GM04503 (cell line): ENCODE results near the gene BRS3.
"Not testable (repeated sequence)": the region's sequence is repeated elsewhere in the genome, so short reads cannot be mapped to it uniquely, and the experiment has no call there.

Experiments
- DNase-seq: peaks from one replicate; pipeline ENCODE4 v3.0.0-alpha.2; 2012; ENCODE audit warnings: low read depth

The BRS3 gene

DNA sequence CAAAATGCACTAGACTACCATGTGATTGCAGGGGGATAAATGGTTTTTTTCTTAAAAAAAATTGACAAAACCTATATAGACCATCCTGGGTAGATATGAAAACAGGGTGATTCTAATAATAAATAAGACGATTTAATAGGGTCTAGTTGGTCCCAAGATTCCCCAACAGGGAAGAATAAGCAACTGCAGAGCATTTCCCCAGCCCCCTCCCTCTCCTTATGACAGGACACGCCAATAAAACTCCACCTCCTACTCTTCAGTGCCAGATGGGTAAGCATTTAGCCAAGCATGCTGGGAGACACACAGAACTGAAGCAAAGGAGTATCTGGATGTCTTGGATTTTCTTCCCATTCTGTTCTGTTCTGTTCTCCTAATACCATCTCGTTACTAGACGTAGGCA is at the start of gene BRS3:
Gene BRS3, plus strand, starts transcription at position 301 of the 400 bp plus-strand sequence. CDS start 168 bp downstream, outside the sequence.
- DNase-seq, result no peak

- no peak for DNase-seq
Observed at GRCh38 chrX:136438192-136438591, 49.6 kb upstream of the BRS3 start.

- DNase-seq, result not testable (repeated sequence)
Observed at GRCh38 chrX:136445674-136446073, 42.1 kb upstream of the BRS3 start.

- no peak for DNase-seq
Observed at GRCh38 chrX:136446208-136446607, 41.5 kb upstream of the BRS3 start.

- DNase-seq, result no peak
Observed at GRCh38 chrX:136447308-136447707, 40.4 kb upstream of the BRS3 start.

DNA sequence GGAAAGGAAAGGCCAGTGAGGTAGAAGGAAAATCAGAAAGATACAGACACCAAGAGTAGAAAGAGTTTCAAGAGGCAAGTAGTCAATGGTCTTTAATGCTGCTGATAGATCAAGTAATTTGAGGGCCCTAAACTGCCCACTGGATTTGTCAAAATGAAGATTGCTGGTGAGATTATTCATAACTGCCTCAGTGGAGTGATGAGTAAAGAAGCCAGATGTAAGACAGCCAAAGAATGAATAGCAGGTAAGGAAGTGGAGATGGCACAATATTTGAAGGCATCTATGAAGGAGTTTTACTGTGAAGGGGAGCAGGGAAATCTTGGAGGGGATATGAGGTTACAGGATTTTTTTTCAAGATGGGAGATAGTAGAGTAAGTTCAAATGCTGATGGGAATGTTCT is 39.8 kb upstream of the BRS3 start:
- DNase-seq, result no peak

- DNase-seq, result no peak
Observed at GRCh38 chrX:136450050-136450830, 37.5 kb upstream of the BRS3 start.

DNA sequence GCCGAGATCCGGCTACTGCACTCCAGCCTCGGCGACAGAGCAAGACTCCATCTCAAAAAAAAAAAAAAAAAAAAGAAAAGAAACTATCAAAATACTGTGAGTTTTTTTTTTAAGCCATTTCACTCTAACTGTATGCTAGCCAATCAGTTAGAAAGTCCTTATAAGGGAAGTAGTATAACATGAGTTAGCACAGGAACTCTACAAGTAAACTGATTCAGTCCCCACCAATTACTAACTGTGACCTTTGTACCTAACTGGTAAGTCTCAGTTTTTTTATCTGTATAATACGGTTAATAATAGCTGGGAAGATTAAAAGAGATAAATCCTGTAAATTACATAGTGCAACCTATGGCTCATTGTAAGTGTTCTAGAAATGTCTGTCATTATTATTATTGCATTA is 35.1 kb upstream of the BRS3 start:
- no peak for DNase-seq

GRCh38 chrX:136453114-136453513 is 34.6 kb upstream of the BRS3 start:
- no peak for DNase-seq

- DNase-seq, result no peak
Observed at GRCh38 chrX:136453771-136454170, 34.0 kb upstream of the BRS3 start.

DNA sequence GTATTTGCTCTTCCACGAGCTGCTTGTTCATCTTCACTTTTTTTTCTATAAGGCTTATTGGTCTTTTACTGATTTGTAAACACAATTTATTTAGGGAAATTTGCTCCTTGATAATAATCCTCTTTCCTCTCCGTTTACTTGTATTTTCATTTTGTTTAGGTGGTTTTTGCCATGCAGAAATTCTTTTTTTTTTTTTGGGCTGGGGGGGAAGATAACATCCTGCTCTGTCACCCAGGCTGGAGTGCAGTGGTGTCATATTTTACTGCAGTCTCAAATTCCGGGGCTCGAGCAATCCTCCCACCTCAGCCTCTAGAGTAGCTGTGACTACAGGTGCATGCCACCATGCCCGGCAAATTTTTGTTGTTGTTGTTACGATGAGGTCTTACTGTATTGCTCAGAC is 31.6 kb upstream of the BRS3 start:
- no peak for DNase-seq

- DNase-seq, result no peak
Observed at GRCh38 chrX:136457303-136457917, 30.3 kb upstream of the BRS3 start.

DNA sequence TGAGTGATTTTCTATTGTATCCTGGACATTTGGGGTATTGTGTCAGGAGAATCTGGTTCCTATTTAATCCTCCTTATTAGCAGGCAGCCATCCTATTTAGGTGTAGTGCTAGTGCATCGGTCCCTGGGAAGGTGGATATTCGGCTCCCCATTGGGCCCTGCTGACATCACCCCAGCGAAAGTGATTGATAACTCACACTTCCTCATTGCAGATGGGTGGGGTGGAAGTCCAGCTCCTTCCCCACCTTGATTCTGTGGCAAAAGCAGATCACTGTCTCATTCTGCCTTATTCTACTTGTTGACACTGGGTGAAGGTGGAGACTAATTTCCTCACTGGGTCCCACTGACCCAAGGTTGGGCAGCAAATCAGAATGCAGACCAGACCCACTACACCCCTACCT is 23.2 kb upstream of the BRS3 start:
- DNase-seq, result no peak

DNA sequence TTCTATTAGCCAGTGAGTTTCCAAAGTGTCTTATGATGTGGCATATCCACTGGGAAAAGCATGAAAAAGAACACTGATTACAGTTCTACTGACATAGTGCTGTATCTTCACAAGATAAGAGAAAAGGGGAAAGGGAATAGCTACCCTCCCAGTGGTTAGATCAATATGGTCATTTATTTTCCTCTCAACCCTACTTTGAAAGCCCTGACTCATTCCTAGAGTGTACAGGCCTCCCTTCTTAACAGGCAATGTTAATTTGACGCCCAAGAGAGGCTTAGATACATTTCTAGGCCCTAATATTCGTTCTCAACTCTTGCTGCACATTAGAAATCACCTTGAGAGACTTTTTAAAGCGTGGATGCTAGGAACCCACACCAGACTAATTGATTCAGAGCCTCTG is 20.4 kb upstream of the BRS3 start:
- DNase-seq, result no peak

DNA sequence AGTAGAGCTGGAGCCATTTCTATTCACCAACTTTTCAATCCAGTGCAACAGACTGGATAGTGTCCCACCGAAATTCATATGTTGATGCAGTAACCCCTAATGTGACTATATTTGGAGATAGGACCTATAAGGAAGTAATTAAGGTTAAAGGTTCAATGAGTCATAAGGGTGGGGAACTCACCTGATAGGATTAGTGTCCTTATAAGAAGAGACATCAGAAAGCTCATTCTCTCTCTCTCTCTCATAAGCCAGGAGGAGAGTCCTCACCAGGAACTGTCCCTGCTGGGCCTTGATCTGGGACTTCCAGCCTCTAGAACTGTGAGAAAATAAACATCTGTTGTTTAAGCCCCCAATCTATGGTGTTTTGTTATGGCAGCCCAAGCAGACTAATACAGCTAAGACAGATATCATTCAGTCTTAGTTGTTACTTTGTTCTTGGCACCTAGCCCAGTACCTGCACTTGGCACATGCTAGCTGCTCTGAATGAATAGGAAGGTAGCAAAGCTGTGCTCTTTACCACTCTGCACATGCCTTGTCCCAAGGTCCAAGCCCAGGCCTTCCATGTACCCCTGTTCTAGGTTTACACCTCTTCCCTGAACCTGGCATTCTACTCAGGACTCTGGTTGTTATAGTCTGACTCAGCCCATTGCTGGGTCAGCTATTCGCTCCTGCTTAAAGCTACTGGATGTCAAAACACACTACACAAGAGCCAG is 19.2 kb upstream of the BRS3 start:
- DNase-seq, result no peak

DNA sequence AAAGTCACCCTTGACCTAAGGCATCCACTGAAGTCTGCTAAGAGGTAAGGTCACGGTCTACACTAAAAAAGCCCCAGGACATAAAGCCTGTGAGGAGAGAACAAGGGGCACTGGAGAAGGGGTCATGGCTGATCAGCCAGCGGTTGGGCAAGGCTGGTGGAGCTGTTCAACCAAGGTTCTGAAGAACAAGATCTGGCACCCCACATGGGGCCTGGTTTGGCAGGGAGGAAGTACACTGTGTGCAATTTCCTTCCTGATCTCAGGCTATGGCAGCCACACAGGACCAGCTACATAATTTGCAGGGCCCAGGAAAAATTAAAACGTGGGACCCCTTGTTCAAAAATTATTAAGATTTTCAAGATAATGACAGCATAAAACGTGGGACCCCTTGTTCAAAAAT is 14.1 kb upstream of the BRS3 start:
- DNase-seq, result no peak

- DNase-seq, result no peak
Observed at GRCh38 chrX:136475236-136475635, 12.5 kb upstream of the BRS3 start.

GRCh38 chrX:136476501-136476900 is 11.2 kb upstream of the BRS3 start:
- no peak for DNase-seq

DNA sequence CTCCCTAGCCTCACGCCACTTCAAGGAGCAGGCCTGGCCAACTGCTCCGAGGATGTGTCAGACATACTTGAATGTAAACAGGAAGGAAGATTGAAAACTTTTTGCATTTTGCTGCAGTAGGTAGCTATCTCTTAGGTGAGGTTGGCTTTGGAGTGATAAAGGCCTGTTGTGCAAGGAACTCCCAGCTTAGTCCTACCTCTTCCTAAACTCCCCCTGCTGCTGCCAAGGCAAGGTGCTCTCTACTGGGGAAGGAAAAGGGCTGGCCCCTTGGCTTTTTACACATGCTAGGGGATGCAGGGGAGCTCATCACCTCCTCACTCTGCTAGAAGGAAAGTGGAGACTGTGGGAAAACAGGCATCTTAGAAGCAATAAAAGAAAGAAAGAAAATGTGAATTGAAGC is 10.7 kb upstream of the BRS3 start:
- no peak for DNase-seq

DNA sequence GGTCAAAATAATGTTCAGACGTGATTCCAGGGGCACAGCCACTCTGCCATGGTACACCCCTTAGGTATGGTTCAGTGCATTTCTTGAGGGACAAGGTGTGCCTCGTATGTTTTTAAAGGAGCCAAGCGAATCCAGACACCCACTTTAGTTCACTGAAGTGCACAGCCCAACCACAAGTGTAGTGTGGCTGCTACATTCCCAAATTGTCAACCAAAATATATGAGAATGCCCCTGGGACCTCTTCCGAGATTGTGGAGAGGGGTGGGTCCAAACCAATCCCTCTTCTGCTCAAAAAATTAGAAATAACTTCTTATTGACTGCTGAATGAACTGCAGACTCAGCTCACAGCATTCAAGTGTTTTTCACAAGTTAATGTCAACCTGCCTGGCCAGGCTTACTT is 7.4 kb upstream of the BRS3 start:
- no peak for DNase-seq

GRCh38 chrX:136488706-136489105 is 959 bp downstream of the BRS3 start:
- DNase-seq, result no peak

DNA sequence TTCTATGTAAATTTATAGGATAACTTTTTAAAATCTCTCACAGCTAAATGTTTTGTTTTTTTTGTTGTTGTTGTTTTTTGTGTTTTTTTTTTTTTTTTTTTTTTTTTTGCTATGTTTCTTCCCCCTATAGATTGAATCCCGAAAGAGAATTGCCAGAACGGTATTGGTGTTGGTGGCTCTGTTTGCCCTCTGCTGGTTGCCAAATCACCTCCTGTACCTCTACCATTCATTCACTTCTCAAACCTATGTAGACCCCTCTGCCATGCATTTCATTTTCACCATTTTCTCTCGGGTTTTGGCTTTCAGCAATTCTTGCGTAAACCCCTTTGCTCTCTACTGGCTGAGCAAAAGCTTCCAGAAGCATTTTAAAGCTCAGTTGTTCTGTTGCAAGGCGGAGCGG is 4.1 kb downstream of the BRS3 start:
- DNase-seq, result no peak

- DNase-seq, result no peak
Observed at GRCh38 chrX:136493011-136493410, 5.3 kb downstream of the BRS3 start.
